Suprapubic skin (tissue), 4 donors: ENCODE data around the gene HIBCH.

Experiments used
- CTCF ChIP-seq, 2 donors: fragments of 200-600 bp in 1 of 2; fragments of 450-650 bp in 1 of 2; sonication (generic) in 1 of 2; IDR thresholded peaks; one replicate each; pipeline ENCODE4 v1.5.1; 2016 to 2019; ENCODE audit warnings: antibody characterized with exemption in 2 of 2, mild to moderate bottlenecking in 1 of 2, moderate library complexity in 1 of 2
- EP300 ChIP-seq: sonication (generic); formaldehyde crosslinking; IDR thresholded peaks from one replicate; pipeline ENCODE4 v1.6.1; 2017; ENCODE audit warnings: antibody characterized with exemption
- POLR2A ChIP-seq, 2 donors: fragments of 450-650 bp; IDR thresholded peaks; one replicate each; pipeline ENCODE4 v1.6.1; 2017; ENCODE audit warnings: antibody characterized with exemption in 2 of 2, mild to moderate bottlenecking in 2 of 2, moderate library complexity in 2 of 2
- POLR2AphosphoS5 ChIP-seq, 3 donors: sonication (generic); formaldehyde crosslinking; IDR thresholded peaks; one replicate each; pipeline ENCODE4 v1.6.1; 2017; ENCODE audit warnings: antibody characterized with exemption in 3 of 3

- no peak for TF ChIP-seq CTCF (IDR thresholded peaks at IDR 0.05)
- no peak for TF ChIP-seq POLR2AphosphoS5 (IDR thresholded peaks at IDR 0.05)
- no peak for TF ChIP-seq POLR2A (IDR thresholded peaks at IDR 0.05)
- no peak for TF ChIP-seq EP300
Measured at GRCh38 chr2:190318931-190319554, 583 bp downstream of the HIBCH start.
